Hepatocyte (in vitro differentiated cells): ENCODE results near the gene SLC37A1.

Experiments
- CTCF ChIP-seq: fragments of 200-600 bp; sonication (generic); IDR thresholded peaks from 2 replicates; pipeline ENCODE4 v1.5.1; 2016; ENCODE audit warnings: antibody characterized with exemption, mild to moderate bottlenecking; ENCODE audit not compliant: poor library complexity
- EZH2 ChIP-seq: fragments of 200-600 bp; sonication (generic); IDR thresholded peaks from 2 replicates; pipeline ENCODE4 v1.6.1; 2016; ENCODE audit warnings: antibody characterized with exemption, mild to moderate bottlenecking, borderline replicate concordance
- EZH2phosphoT487 ChIP-seq: fragments of 200-600 bp; sonication (generic); IDR thresholded peaks from one replicate; pipeline ENCODE4 v1.6.1; 2018; ENCODE audit warnings: antibody characterized with exemption, mild to moderate bottlenecking, low read depth, moderate library complexity; ENCODE audit not compliant: unreplicated experiment, severe bottlenecking

GRCh38 chr21:42531771-42532170 is 18.1 kb downstream of the SLC37A1 start:
- TF ChIP-seq CTCF (no peak), EZH2phosphoT487 (no peak), EZH2 (no peak)
